ENCODE results near the gene UFD1.

- TF ChIP-seq EZH2phosphoT487 (IDR thresholded peaks at IDR 0.05; ENCODE audit: low read depth, severe bottlenecking, unreplicated experiment): no peak
- TF ChIP-seq CTCF (IDR thresholded peaks at IDR 0.05; ENCODE audit: poor library complexity): no peak
- TF ChIP-seq EZH2 (IDR thresholded peaks at IDR 0.05; ENCODE audit: borderline replicate concordance): no peak
Observed at GRCh38 chr22:19470010-19470409, 9.0 kb downstream of the UFD1 start.
